ENCODE measurements around the gene A2ML1. TPM values are rescaled to one million over a fixed set of nuclear protein-coding genes. Genes with fewer than 3 reads are reported as not detected.
"Not testable (repeated sequence)": the region's sequence is repeated elsewhere in the genome, so short reads cannot be mapped to it uniquely, and the experiment has no call there.

Gene A2ML1
- total and polyA plus RNA-seq, 9 donors: 0.07 to 0.80 (median 0.23) TPM; not detected in 1

DNA sequence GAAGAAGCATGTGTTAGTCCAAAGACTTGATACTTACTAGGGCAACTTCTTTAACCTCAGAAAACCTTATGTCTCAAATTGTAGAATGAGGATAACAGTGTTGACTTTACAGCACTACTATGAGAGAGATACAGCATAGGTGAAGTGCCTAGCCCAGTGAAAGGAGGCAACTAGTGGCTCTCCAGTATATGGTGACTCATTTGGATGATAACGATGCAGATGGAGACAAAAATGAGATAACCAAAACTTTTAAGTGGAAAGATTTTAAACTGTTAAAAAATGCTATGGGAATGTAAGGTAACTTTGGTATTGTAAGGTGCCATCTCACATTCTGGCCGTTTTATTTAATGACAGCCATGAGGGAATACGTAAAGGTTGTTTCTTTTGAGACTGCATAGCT is 94.6 kb downstream of the A2ML1 start:
- no peak for DNase-seq
- no peak overlapping the region for H3K27ac ChIP-seq
- H3K4me3 ChIP-seq: no peak overlapping the region
- H3K4me1 ChIP-seq (ENCODE audit: insufficient read depth): peaks cover 8% of the 10 kb centered on the region
- TF ChIP-seq POLR2A (IDR thresholded peaks at IDR 0.05) (no peak), EP300 (IDR thresholded peaks at IDR 0.05) (no peak)
- TF ChIP-seq, protein P1, sequence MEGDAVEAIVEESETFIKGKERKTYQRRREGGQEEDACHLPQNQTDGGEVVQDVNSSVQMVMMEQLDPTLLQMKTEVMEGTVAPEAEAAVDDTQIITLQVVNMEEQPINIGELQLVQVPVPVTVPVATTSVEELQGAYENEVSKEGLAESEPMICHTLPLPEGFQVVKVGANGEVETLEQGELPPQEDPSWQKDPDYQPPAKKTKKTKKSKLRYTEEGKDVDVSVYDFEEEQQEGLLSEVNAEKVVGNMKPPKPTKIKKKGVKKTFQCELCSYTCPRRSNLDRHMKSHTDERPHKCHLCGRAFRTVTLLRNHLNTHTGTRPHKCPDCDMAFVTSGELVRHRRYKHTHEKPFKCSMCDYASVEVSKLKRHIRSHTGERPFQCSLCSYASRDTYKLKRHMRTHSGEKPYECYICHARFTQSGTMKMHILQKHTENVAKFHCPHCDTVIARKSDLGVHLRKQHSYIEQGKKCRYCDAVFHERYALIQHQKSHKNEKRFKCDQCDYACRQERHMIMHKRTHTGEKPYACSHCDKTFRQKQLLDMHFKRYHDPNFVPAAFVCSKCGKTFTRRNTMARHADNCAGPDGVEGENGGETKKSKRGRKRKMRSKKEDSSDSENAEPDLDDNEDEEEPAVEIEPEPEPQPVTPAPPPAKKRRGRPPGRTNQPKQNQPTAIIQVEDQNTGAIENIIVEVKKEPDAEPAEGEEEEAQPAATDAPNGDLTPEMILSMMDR (IDR thresholded peaks at IDR 0.05): no peak
- no peaks in the 10 kb centered on the region for H3K36me3 ChIP-seq
- intact Hi-C loops (cut with DNase I): no loop called here
- H3K27me3 ChIP-seq: no peaks in the 10 kb centered on the region
- WGBS, 3 donors: 80 to 83% (median 81%) methylated on average over 3 of the region's 3 CpGs
- H3K9me3 ChIP-seq: no peaks in the 10 kb centered on the region

DNA sequence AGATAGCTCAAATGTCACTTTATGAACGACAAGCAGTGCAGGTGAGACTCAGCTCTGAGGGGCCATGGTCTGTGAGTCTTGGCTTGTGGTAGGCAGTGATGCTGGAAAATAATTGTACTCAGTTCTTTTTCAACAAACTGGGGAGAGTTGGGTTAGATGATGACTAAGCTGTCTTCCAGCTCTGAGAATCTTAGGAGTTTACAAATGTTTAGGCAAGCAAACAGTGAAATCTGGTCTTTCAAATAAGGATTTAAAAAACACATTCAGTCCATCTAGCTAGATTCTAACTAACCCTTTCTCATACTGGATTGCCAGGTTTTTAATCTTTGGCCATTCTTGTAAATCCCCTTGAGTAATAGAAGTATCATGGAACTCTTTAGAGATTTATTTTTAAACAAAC is 95.3 kb downstream of the A2ML1 start:
- Histone ChIP-seq H3K27ac (no peak overlapping the region), H3K4me3 (no peak overlapping the region), H3K9me3 (no peaks in the 10 kb centered on the region), H3K36me3 (no peaks in the 10 kb centered on the region), H3K27me3 (no peaks in the 10 kb centered on the region), H3K4me1 (ENCODE audit: insufficient read depth) (peaks cover 8% of the 10 kb centered on the region)
- TF ChIP-seq POLR2A (IDR thresholded peaks at IDR 0.05) (no peak), EP300 (IDR thresholded peaks at IDR 0.05) (no peak)
- TF ChIP-seq, protein P1 (IDR thresholded peaks at IDR 0.05): no peak
- intact Hi-C loops (cut with DNase I): no loop called here
- WGBS, 3 donors: 64 to 83% (median 70%) methylated on average over 1 of the region's 1 CpG
- no peak for DNase-seq

DNA sequence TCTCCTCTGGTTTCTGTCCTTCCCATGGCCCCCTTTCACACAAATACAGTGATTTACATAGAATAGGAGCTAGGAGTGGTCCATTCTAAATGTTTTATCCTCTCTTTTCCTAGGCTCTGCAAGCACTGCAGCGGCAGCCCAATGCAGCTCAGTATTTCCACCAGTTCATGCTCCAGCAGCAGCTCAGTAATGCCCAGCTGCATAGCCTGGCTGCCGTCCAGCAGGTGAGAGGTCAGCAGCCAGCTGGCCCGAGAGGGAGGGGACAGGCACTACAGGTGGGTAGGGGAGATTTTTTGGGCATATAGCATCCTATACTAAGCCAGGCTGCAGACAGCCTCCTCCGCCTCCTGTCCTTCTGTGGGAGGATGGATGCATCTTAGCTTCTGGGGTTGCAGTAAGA is 97.2 kb downstream of the A2ML1 start:
- WGBS, 3 donors: 66 to 85% (median 79%) methylated on average over 4 of the region's 4 CpGs

DNA sequence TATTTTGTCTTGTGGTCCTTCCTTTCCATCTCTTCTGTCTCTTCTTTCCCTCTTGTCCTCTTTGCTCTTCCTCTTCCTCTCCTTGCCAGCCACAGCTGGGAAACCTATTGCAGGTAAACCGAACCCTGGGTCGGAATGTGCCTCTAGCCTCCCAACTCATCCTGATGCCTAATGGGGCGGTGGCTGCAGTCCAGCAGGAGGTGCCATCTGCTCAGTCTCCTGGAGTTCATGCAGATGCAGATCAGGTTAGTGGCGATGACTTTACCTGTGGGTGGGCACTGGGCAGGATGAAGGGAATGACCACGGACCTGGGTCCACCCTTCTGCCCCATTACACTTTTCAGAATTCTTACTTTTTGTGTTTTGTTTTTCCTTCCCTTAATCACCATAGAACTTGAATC is 100.1 kb downstream of the A2ML1 start:
- Histone ChIP-seq H3K27me3 (no peaks in the 10 kb centered on the region), H3K4me3 (no peak overlapping the region), H3K9me3 (no peaks in the 10 kb centered on the region), H3K27ac (no peak overlapping the region), H3K4me1 (ENCODE audit: insufficient read depth) (no peaks in the 10 kb centered on the region), H3K36me3 (no peaks in the 10 kb centered on the region)
- WGBS, 3 donors: 92 to 98% (median 96%) methylated on average over 5 of the region's 5 CpGs
- DNase-seq: no peak
- TF ChIP-seq, protein P1 (IDR thresholded peaks at IDR 0.05): no peak
- TF ChIP-seq POLR2A (IDR thresholded peaks at IDR 0.05) (no peak), EP300 (IDR thresholded peaks at IDR 0.05) (no peak)
- intact Hi-C loops (cut with DNase I): no loop called here

More for the DNA sequence above, 97.2 kb downstream of the A2ML1 start:
- H3K4me3 ChIP-seq; H3K27ac ChIP-seq; H3K9me3 ChIP-seq; DNase-seq; H3K36me3 ChIP-seq; H3K27me3 ChIP-seq; intact Hi-C loops (cut with DNase I); H3K4me1 ChIP-seq (ENCODE audit: insufficient read depth): not testable (repeated sequence)

Other genes starting within 250 kb of the A2ML1 start
- gene AICDA, start 209.8 kb upstream of the A2ML1 start, total RNA-seq: not detected
- not detected for gene AICDA, start 209.8 kb upstream of the A2ML1 start, polyA plus RNA-seq
- gene MFAP5, start 159.8 kb upstream of the A2ML1 start, total RNA-seq: 1 to 10 TPM in 2 of 7 donors, under 1 TPM in 3, not detected in 2; 0.35 to 7.5 (median 0.72) TPM
- 100 to 1,000 TPM in 1 of 2 donors, under 1 TPM in 1; 0.46 to 106 TPM for gene MFAP5, start 159.8 kb upstream of the A2ML1 start, polyA plus RNA-seq
- gene RIMKLB, start 124.6 kb upstream of the A2ML1 start, total RNA-seq: 100 to 1,000 TPM in 1 of 7 donors, 10 to 100 TPM in 6; 32.3 to 118 (median 42.6) TPM
- 10 to 100 TPM; 36.0 to 50.9 TPM for gene RIMKLB, start 124.6 kb upstream of the A2ML1 start, polyA plus RNA-seq
- 10 to 100 TPM; 48.3 to 66.6 (median 58.9) TPM for gene PHC1, start 91.9 kb downstream of the A2ML1 start, total RNA-seq
- gene PHC1, start 91.9 kb downstream of the A2ML1 start, polyA plus RNA-seq: 10 to 100 TPM; 35.0 to 36.2 TPM
- gene M6PR, start 127.0 kb downstream of the A2ML1 start, total RNA-seq: 100 to 1,000 TPM in 4 of 7 donors, 10 to 100 TPM in 3; 58.2 to 133 (median 101) TPM
- gene M6PR, start 127.0 kb downstream of the A2ML1 start, polyA plus RNA-seq: 100 to 1,000 TPM in 1 of 2 donors, 10 to 100 TPM in 1; 44.9 to 150 TPM
- gene KLRG1, start 166.9 kb downstream of the A2ML1 start, total RNA-seq: 1 to 10 TPM in 3 of 7 donors, under 1 TPM in 4; 0.42 to 1.4 (median 0.93) TPM
- gene KLRG1, start 166.9 kb downstream of the A2ML1 start, polyA plus RNA-seq: 1 to 10 TPM; 1.1 to 4.3 TPM